Measurements from ENCODE around the gene EGFL8. TPM values are rescaled to one million over a fixed set of nuclear protein-coding genes. Genes with fewer than 3 reads are reported as not detected.

Gene EGFL8
- polyA plus RNA-seq, 1 experiment = 4.0 TPM

- TF ChIP-seq, protein P1, sequence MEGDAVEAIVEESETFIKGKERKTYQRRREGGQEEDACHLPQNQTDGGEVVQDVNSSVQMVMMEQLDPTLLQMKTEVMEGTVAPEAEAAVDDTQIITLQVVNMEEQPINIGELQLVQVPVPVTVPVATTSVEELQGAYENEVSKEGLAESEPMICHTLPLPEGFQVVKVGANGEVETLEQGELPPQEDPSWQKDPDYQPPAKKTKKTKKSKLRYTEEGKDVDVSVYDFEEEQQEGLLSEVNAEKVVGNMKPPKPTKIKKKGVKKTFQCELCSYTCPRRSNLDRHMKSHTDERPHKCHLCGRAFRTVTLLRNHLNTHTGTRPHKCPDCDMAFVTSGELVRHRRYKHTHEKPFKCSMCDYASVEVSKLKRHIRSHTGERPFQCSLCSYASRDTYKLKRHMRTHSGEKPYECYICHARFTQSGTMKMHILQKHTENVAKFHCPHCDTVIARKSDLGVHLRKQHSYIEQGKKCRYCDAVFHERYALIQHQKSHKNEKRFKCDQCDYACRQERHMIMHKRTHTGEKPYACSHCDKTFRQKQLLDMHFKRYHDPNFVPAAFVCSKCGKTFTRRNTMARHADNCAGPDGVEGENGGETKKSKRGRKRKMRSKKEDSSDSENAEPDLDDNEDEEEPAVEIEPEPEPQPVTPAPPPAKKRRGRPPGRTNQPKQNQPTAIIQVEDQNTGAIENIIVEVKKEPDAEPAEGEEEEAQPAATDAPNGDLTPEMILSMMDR (IDR thresholded peaks at IDR 0.05; ENCODE audit: insufficient read depth, low read depth, low read length) = no peak
- POLR2A ChIA-PET = interaction anchor here (0.6 kb wide), 1 partner anchor 709 kb away, joined by 4 read pairs; no protein-coding TSS in a partner anchor
- no peaks in the 10 kb centered on the region for H3K27me3 ChIP-seq (ENCODE audit: control insufficient read depth, insufficient read depth, low read length)
- H3K4me3 ChIP-seq (ENCODE audit: low read depth, low read length) = no peak overlapping the region
- CTCF ChIA-PET = interaction anchor here (0.8 to 1.5 kb wide), 3 partner anchors 18 to 32 kb away, joined by 3 to 5 read pairs (median 3); partner anchors contain the start of gene ATF6B
- H3K36me3 ChIP-seq (ENCODE audit: control insufficient read depth, insufficient read depth, low read length) = peaks cover 6% of the 10 kb centered on the region
- no peak for DNase-seq (ENCODE audit: low read depth)
These were observed 18.1 kb upstream of the EGFL8 start for GRCh38 chr6:32146287-32146686.

DNA sequence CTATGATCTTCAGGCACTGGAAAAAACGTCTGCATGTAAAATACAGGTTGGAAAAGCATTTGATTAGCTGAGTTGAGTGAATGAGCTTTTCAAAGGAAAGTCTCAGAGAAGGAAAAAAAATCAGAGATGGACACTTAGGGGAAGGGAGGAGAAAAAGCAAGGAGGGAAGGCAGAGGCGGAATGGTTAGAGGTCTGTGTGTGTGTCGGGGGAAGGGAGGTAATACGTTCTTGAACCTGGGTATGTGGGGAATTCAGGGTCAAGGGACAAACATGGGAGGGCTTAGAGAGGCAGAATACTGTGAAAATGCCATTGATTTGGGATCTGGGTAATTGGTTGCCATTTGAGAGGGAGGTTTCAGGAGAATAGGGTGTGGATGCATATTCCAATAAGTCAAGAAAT is 17.7 kb upstream of the EGFL8 start:
- ChIA-PET CTCF (interaction anchor here (1.5 kb wide), 1 partner anchor 28 kb away, joined by 5 read pairs; no protein-coding TSS in a partner anchor), POLR2A (no interaction called here)
- H3K4me3 ChIP-seq (ENCODE audit: low read depth, low read length) = no peak overlapping the region
- no peaks in the 10 kb centered on the region for H3K27me3 ChIP-seq (ENCODE audit: control insufficient read depth, insufficient read depth, low read length)
- TF ChIP-seq, protein P1 (IDR thresholded peaks at IDR 0.05; ENCODE audit: insufficient read depth, low read depth, low read length) = no peak
- DNase-seq (ENCODE audit: low read depth) = no peak
- H3K36me3 ChIP-seq (ENCODE audit: control insufficient read depth, insufficient read depth, low read length) = peaks cover 6% of the 10 kb centered on the region

- no peak for DNase-seq (ENCODE audit: low read depth)
- TF ChIP-seq, protein P1 (IDR thresholded peaks at IDR 0.05; ENCODE audit: insufficient read depth, low read depth, low read length) = no peak
- peaks cover 6% of the 10 kb centered on the region for H3K36me3 ChIP-seq (ENCODE audit: control insufficient read depth, insufficient read depth, low read length)
- H3K27me3 ChIP-seq (ENCODE audit: control insufficient read depth, insufficient read depth, low read length) = no peaks in the 10 kb centered on the region
- H3K4me3 ChIP-seq (ENCODE audit: low read depth, low read length) = no peak overlapping the region
- ChIA-PET CTCF (interaction anchor here (0.6 to 1.5 kb wide), 3 partner anchors 29 to 1563 kb away, joined by 3 to 5 read pairs (median 4); no protein-coding TSS in a partner anchor), POLR2A (no interaction called here)
These were observed 16.8 kb upstream of the EGFL8 start for GRCh38 chr6:32147401-32148132.

DNA sequence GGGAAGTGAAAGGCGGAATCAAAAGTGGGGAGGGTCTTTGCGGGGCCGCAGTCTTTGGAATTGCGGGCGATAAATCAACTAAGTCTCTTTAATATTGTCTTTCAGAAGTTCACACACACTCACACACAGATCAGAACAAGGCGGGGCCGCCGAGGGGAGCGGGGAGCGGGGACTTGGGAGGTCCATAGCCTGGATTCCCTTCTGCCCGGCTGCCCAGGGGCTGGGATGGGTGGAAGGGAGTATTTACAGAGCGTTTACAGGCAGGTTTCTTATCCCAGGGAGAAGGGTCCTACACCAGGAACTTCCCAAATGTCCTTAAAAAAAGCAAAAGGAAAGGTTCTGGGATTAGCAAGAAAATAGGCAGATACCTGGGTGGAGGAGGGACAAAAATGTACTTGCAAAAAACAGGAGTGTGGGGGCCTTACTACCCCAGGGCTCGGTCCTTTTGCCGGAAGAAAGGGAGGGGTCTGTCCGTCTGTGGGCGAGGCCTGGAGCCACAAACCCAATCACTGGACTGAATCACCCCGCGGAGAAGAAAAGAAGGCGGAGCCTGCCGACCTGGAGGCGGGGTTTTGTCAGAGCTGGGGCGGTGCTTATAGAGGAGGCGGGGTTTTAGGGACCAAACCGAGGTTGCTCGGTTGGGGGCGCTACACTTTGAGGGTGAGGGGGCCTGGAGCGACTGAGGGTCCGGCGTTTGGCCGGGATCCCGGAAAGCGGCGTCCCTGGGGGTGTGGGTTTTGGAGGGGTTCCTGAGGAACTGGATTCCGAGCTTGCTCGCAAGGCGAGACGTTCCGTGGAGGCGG is 15.9 kb upstream of the EGFL8 start:
- H3K4me3 ChIP-seq (ENCODE audit: low read depth, low read length) = no peak overlapping the region
- DNase-seq (ENCODE audit: low read depth) = no peak
- TF ChIP-seq, protein P1 (IDR thresholded peaks at IDR 0.05; ENCODE audit: insufficient read depth, low read depth, low read length) = no peak
- H3K36me3 ChIP-seq (ENCODE audit: control insufficient read depth, insufficient read depth, low read length) = peaks cover 6% of the 10 kb centered on the region
- H3K27me3 ChIP-seq (ENCODE audit: control insufficient read depth, insufficient read depth, low read length) = no peaks in the 10 kb centered on the region
- CTCF ChIA-PET = interaction anchor here (0.6 kb wide), 2 partner anchors 40 to 1564 kb away, joined by 3 to 4 read pairs; no protein-coding TSS in a partner anchor
- POLR2A ChIA-PET = no interaction called here
